ENCODE measurements around the gene ZFHX2. TPM values are rescaled to one million over a fixed set of nuclear protein-coding genes. Genes with fewer than 3 reads are reported as not detected.

The ZFHX2 gene
- total RNA-seq, 1 experiment from 2014 or later = 19.4 TPM

DNA sequence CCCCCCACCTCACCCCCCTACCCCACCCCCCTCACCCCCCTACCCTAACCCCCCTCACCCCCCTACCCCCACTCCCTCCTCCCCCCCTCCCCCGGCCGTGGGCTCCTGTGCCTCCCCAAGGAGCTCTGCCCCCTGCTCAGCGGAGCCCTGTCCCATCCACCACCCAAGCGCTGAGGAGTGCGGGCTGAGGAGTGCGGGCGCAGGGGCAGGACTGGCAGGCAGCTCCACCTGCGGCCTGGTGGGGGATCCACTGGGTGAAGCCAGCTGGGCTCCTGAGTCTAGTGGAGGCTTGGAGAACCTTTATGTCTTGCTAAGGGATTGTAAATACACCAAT is 29.4 kb upstream of the ZFHX2 start:
- WGBS (ENCODE audit: extremely low coverage, insufficient read length, low lambda C conversion rate) = no CpG with 5 or more reads among the region's 8 CpGs
- no peak overlapping the region for H3K27ac Mint-ChIP-seq
- peaks cover 0 to 2% (median 0%) of the 10 kb centered on the region in 3 experiments; a peak in 1 of 7 replicates for H3K36me3 Mint-ChIP-seq (ENCODE audit: insufficient read depth in 1 of 3, low read depth in 3 of 3)

More for the DNA sequence above, 29.4 kb upstream of the ZFHX2 start:
- Histone ChIP-seq H3K18ac (ENCODE audit: insufficient read length, low read depth, low read length) (no peak overlapping the region), H4K5ac (ENCODE audit: insufficient read length, low read depth, low read length) (no peak overlapping the region), H3K23ac (ENCODE audit: insufficient read length, low read depth, low read length) (no peak overlapping the region), H4K8ac (replicated peaks; ENCODE audit: insufficient read length, low read depth, low read length) (no peak overlapping the region), H3K14ac (ENCODE audit: insufficient read depth, low read length) (no peak overlapping the region), H3K79me2 (ENCODE audit: insufficient read depth, low read length) (no peaks in the 10 kb centered on the region), H2BK5ac (ENCODE audit: insufficient read length, low read length) (no peak overlapping the region), H2AK5ac (ENCODE audit: insufficient read length, low read length) (no peak overlapping the region), H2BK120ac (ENCODE audit: low read depth, low read length, poor library complexity, severe bottlenecking) (no peak overlapping the region), H4K91ac (ENCODE audit: insufficient read length, low read depth, low read length) (no peak overlapping the region), H3K56ac (ENCODE audit: insufficient read length, low read depth, low read length) (no peak overlapping the region), H3K79me1 (ENCODE audit: insufficient read depth, low read depth, low read length, poor library complexity, severe bottlenecking) (no peaks in the 10 kb centered on the region), H3K9me3 (ENCODE audit: control insufficient read depth, low read depth, low read length) (no peaks in the 10 kb centered on the region), H3K9ac (ENCODE audit: extremely low read depth, insufficient read length, low read length) (no peak overlapping the region), H3K27me3 (ENCODE audit: insufficient read depth, low read length) (peaks cover 7% of the 10 kb centered on the region; the same call in 1 of the 2 replicates), H3K4me1 (ENCODE audit: insufficient read depth, low read length) (peaks cover 3% of the 10 kb centered on the region; the same call in 1 of the 2 replicates), H2AFZ (ENCODE audit: low read length) (no peak overlapping the region), H3K4me2 (ENCODE audit: insufficient read depth, insufficient read length, low read length) (no peak overlapping the region), H3K23me2 (ENCODE audit: insufficient read length, low read depth, low read length, poor library complexity, severe bottlenecking) (peaks cover 28% of the 10 kb centered on the region), H3K27ac (ENCODE audit: insufficient read length, low read depth, low read length) (no peak overlapping the region), H2BK12ac (ENCODE audit: insufficient read length, low read depth, low read length) (no peak overlapping the region), H3K4ac (ENCODE audit: low read depth, low read length) (no peak overlapping the region), H4K20me1 (ENCODE audit: control insufficient read depth, insufficient read depth, insufficient read length) (no peaks in the 10 kb centered on the region), H2BK20ac (ENCODE audit: low read depth, low read length, poor library complexity, severe bottlenecking) (no peak overlapping the region), H3T11ph (ENCODE audit: low read length) (no peak overlapping the region), H2BK15ac (ENCODE audit: low read depth, low read length) (no peak overlapping the region)
- peak; percentile 75 for DNase-seq
- TF ChIP-seq, protein P1, sequence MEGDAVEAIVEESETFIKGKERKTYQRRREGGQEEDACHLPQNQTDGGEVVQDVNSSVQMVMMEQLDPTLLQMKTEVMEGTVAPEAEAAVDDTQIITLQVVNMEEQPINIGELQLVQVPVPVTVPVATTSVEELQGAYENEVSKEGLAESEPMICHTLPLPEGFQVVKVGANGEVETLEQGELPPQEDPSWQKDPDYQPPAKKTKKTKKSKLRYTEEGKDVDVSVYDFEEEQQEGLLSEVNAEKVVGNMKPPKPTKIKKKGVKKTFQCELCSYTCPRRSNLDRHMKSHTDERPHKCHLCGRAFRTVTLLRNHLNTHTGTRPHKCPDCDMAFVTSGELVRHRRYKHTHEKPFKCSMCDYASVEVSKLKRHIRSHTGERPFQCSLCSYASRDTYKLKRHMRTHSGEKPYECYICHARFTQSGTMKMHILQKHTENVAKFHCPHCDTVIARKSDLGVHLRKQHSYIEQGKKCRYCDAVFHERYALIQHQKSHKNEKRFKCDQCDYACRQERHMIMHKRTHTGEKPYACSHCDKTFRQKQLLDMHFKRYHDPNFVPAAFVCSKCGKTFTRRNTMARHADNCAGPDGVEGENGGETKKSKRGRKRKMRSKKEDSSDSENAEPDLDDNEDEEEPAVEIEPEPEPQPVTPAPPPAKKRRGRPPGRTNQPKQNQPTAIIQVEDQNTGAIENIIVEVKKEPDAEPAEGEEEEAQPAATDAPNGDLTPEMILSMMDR (conservative IDR thresholded peaks at IDR 0.05) = peak; percentile 27; the same call in 2 of the 3 replicates
- Mint-ChIP-seq H3K9me3 (peaks cover 3 to 12% of the 10 kb centered on the region in 2 experiments), H3K4me1 (peaks cover 17 to 32% of the 10 kb centered on the region in 2 experiments), H3K27me3 (ENCODE audit: low read depth) (peaks cover 63% of the 10 kb centered on the region), H3K4me3 (no peak overlapping the region)

Measured in H9 (cell line).